Neural cell (in vitro differentiated cells): ENCODE results near the gene BANP. TPM values are rescaled to one million over a fixed set of nuclear protein-coding genes. Genes with fewer than 3 reads are reported as not detected.
"Not testable (repeated sequence)": the region's sequence is repeated elsewhere in the genome, so short reads cannot be mapped to it uniquely, and the experiment has no call there.

Experiments
- H2AFZ ChIP-seq: fragments of 200-600, 300-800 bp; sonication (generic), shearing (Covaris generic); 2 replicates; pipeline ENCODE4 v1.6.0; 2014; ENCODE audit warnings: low read depth, mild to moderate bottlenecking, antibody characterized with exemption, low read length, moderate library complexity
- H3F3A ChIP-seq: fragments of 200-600 bp; shearing (Covaris generic); 2 replicates; pipeline ENCODE4 v1.6.1; 2016; ENCODE audit warnings: mild to moderate bottlenecking, moderate library complexity, mixed read lengths, antibody characterized with exemption, low read length; ENCODE audit not compliant: insufficient read depth, poor library complexity, severe bottlenecking
- H3K27ac ChIP-seq: fragments of 200-600, 300-800 bp; sonication (generic), shearing (Covaris generic); 2 replicates; pipeline ENCODE4 v1.5.1; 2014; ENCODE audit warnings: mild to moderate bottlenecking, low read length, moderate library complexity
- H3K27me3 ChIP-seq: fragments of 300-800, 200-600 bp; sonication (generic), shearing (Covaris generic); 2 replicates; pipeline ENCODE4 v1.6.0; 2014; ENCODE audit warnings: mild to moderate bottlenecking, low read depth, low read length, moderate library complexity; ENCODE audit not compliant: insufficient read depth
- H3K36me3 ChIP-seq: fragments of 300-800, 200-600 bp; sonication (generic), shearing (Covaris generic); 2 replicates; pipeline ENCODE4 v1.5.1; 2014; ENCODE audit warnings: mild to moderate bottlenecking, antibody characterized with exemption, low read length, moderate library complexity; ENCODE audit not compliant: insufficient read depth
- H3K4me2 ChIP-seq: fragments of 300-800, 200-600 bp; sonication (generic), shearing (Covaris generic); 2 replicates; pipeline ENCODE4 v1.6.0; 2014; ENCODE audit warnings: mild to moderate bottlenecking, low read length
- H3K4me3 ChIP-seq: fragments of 300-800, 200-600 bp; sonication (generic), shearing (Covaris generic); 2 replicates; pipeline ENCODE4 v1.5.1; 2014; ENCODE audit warnings: mild to moderate bottlenecking, low read length, moderate library complexity
- H3K79me2 ChIP-seq: fragments of 200-600 bp; shearing (Covaris generic); replicated peaks from 2 replicates; pipeline ENCODE4 v1.6.0; 2014; ENCODE audit warnings: mild to moderate bottlenecking, low read length, moderate library complexity; ENCODE audit not compliant: insufficient read depth
- H3K9ac ChIP-seq: fragments of 300-800, 200-600 bp; sonication (generic), shearing (Covaris generic); 2 replicates; pipeline ENCODE4 v1.6.1; 2016; ENCODE audit warnings: mild to moderate bottlenecking, low read length, mixed read lengths
- H3K9me2 ChIP-seq: fragments of 200-600 bp; shearing (Covaris generic); 2 replicates; pipeline ENCODE4 v1.6.1; 2016; ENCODE audit warnings: mild to moderate bottlenecking, low read length, mixed read lengths; ENCODE audit not compliant: insufficient read depth
- H3K9me3 ChIP-seq: fragments of 200-600, 300-800 bp; sonication (generic), shearing (Covaris generic); 2 replicates; pipeline ENCODE4 v1.6.1; 2016; ENCODE audit warnings: mild to moderate bottlenecking, mixed run types, low read length, moderate library complexity, mixed read lengths
- H4K20me1 ChIP-seq: fragments of 200-600 bp; shearing (Covaris generic); 2 replicates; pipeline ENCODE4 v1.6.1; 2016; ENCODE audit warnings: mild to moderate bottlenecking, mixed run types; ENCODE audit not compliant: insufficient read depth
- EP300 ChIP-seq: fragments of 450-650 bp; conservative IDR thresholded peaks from 2 replicates; pipeline ENCODE4 v1.6.1; 2014; ENCODE audit warnings: antibody characterized with exemption, mild to moderate bottlenecking, moderate library complexity; ENCODE audit not compliant: poor library complexity, severe bottlenecking
- EZH2 ChIP-seq: fragments of 200-600, 300-800 bp; shearing (Covaris generic), sonication (generic); IDR thresholded peaks from 2 replicates; pipeline ENCODE4 v1.6.1; 2014; ENCODE audit warnings: antibody characterized with exemption, low read length, borderline replicate concordance, mild to moderate bottlenecking; ENCODE audit not compliant: insufficient read depth, poor library complexity, severe bottlenecking
- MXI1 ChIP-seq: fragments of 450-650 bp; conservative IDR thresholded peaks from 2 replicates; pipeline ENCODE4 v1.6.1; 2014; ENCODE audit warnings: antibody characterized with exemption, mild to moderate bottlenecking; ENCODE audit not compliant: poor library complexity, severe bottlenecking
- POLR2AphosphoS5 ChIP-seq: IDR thresholded peaks from 2 replicates; pipeline ENCODE4 v1.6.1; 2012
- RAD21 ChIP-seq: fragments of 450-650 bp; conservative IDR thresholded peaks from 2 replicates; pipeline ENCODE4 v1.6.1; 2014; ENCODE audit warnings: antibody characterized with exemption, mild to moderate bottlenecking, moderate library complexity
- SMC3 ChIP-seq: fragments of 450-650 bp; conservative IDR thresholded peaks from 2 replicates; pipeline ENCODE4 v1.6.1; 2014; ENCODE audit warnings: antibody characterized with exemption, mild to moderate bottlenecking, moderate library complexity; ENCODE audit not compliant: poor library complexity
- TAF1 ChIP-seq: IDR thresholded peaks from 2 replicates; pipeline ENCODE4 v1.6.1; 2012; ENCODE audit warnings: low read depth
- polyA plus RNA-seq: library from polyadenylated mRNA; depleted of rRNA; stranded (reverse); fragments of >200 nt; gene quantifications from 2 replicates; pipeline ENCODE4 v1.2.3, GENCODE V29; 2014
- TF ChIP-seq, protein P1 (sequence below): IDR thresholded peaks from 2 replicates; pipeline ENCODE4 v1.6.1; 2012; ENCODE audit warnings: borderline replicate concordance
- TF ChIP-seq, protein P2 (sequence below): fragments of 450-650 bp; IDR thresholded peaks from 2 replicates; pipeline ENCODE4 v1.5.1; 2014; ENCODE audit warnings: antibody characterized with exemption, mild to moderate bottlenecking, moderate library complexity; ENCODE audit not compliant: poor library complexity, severe bottlenecking

BANP gene
- polyA plus RNA-seq, 1 donor from 2014 or later = 20.6 TPM

GRCh38 chr16:87931504-87931903 lies 19.7 kb upstream of the BANP start:
- Histone ChIP-seq H2AFZ (no peak overlapping the region), H3K4me3 (no peak overlapping the region), H3K27me3 (no peaks in the 10 kb centered on the region), H3K9ac (no peak overlapping the region), H3K9me3 (no peaks in the 10 kb centered on the region), H3K36me3 (no peaks in the 10 kb centered on the region), H3K79me2 (no peaks in the 10 kb centered on the region), H3K9me2 (no peaks in the 10 kb centered on the region), H3K4me2 (no peak overlapping the region), H3F3A (no peaks in the 10 kb centered on the region), H3K27ac (no peak overlapping the region), H4K20me1 (no peaks in the 10 kb centered on the region)
- TF ChIP-seq, protein P1, sequence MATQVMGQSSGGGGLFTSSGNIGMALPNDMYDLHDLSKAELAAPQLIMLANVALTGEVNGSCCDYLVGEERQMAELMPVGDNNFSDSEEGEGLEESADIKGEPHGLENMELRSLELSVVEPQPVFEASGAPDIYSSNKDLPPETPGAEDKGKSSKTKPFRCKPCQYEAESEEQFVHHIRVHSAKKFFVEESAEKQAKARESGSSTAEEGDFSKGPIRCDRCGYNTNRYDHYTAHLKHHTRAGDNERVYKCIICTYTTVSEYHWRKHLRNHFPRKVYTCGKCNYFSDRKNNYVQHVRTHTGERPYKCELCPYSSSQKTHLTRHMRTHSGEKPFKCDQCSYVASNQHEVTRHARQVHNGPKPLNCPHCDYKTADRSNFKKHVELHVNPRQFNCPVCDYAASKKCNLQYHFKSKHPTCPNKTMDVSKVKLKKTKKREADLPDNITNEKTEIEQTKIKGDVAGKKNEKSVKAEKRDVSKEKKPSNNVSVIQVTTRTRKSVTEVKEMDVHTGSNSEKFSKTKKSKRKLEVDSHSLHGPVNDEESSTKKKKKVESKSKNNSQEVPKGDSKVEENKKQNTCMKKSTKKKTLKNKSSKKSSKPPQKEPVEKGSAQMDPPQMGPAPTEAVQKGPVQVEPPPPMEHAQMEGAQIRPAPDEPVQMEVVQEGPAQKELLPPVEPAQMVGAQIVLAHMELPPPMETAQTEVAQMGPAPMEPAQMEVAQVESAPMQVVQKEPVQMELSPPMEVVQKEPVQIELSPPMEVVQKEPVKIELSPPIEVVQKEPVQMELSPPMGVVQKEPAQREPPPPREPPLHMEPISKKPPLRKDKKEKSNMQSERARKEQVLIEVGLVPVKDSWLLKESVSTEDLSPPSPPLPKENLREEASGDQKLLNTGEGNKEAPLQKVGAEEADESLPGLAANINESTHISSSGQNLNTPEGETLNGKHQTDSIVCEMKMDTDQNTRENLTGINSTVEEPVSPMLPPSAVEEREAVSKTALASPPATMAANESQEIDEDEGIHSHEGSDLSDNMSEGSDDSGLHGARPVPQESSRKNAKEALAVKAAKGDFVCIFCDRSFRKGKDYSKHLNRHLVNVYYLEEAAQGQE = no peak
- TF ChIP-seq RAD21 = no peak
- TF ChIP-seq MXI1 = no peak
- TF ChIP-seq SMC3 = no peak
- TF ChIP-seq, protein P2, sequence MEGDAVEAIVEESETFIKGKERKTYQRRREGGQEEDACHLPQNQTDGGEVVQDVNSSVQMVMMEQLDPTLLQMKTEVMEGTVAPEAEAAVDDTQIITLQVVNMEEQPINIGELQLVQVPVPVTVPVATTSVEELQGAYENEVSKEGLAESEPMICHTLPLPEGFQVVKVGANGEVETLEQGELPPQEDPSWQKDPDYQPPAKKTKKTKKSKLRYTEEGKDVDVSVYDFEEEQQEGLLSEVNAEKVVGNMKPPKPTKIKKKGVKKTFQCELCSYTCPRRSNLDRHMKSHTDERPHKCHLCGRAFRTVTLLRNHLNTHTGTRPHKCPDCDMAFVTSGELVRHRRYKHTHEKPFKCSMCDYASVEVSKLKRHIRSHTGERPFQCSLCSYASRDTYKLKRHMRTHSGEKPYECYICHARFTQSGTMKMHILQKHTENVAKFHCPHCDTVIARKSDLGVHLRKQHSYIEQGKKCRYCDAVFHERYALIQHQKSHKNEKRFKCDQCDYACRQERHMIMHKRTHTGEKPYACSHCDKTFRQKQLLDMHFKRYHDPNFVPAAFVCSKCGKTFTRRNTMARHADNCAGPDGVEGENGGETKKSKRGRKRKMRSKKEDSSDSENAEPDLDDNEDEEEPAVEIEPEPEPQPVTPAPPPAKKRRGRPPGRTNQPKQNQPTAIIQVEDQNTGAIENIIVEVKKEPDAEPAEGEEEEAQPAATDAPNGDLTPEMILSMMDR = no peak
- no peak for TF ChIP-seq POLR2AphosphoS5
- TF ChIP-seq EZH2 = no peak
- no peak for TF ChIP-seq EP300
- no peak for TF ChIP-seq TAF1

- not testable (repeated sequence) for H3K9ac ChIP-seq
Measured at GRCh38 chr16:87932475-87933139, 18.6 kb upstream of the BANP start.

GRCh38 chr16:87933140-87933495 lies 18.1 kb upstream of the BANP start:
- Histone ChIP-seq H3K4me2 (no peak overlapping the region), H3K27ac (no peak overlapping the region), H4K20me1 (no peaks in the 10 kb centered on the region), H3K4me3 (no peak overlapping the region), H3K79me2 (no peaks in the 10 kb centered on the region), H2AFZ (no peak overlapping the region), H3K9ac (no peak overlapping the region), H3K9me2 (no peaks in the 10 kb centered on the region), H3F3A (no peaks in the 10 kb centered on the region), H3K36me3 (no peaks in the 10 kb centered on the region), H3K27me3 (no peaks in the 10 kb centered on the region), H3K9me3 (no peaks in the 10 kb centered on the region)
- TF ChIP-seq POLR2AphosphoS5 (no peak), MXI1 (no peak), EP300 (no peak), TAF1 (no peak), RAD21 (no peak), EZH2 (no peak), SMC3 (no peak)
- TF ChIP-seq, protein P1 = no peak
- TF ChIP-seq, protein P2 = no peak

More at GRCh38 chr16:87932475-87933139, 18.6 kb upstream of the BANP start:
- H4K20me1 ChIP-seq, H2AFZ ChIP-seq, H3F3A ChIP-seq, H3K27ac ChIP-seq, H3K9me3 ChIP-seq, H3K4me3 ChIP-seq, H3K36me3 ChIP-seq, H3K4me2 ChIP-seq, H3K9me2 ChIP-seq, H3K27me3 ChIP-seq, H3K79me2 ChIP-seq: not testable (repeated sequence)
